Activated T-cell treated with anti-CD3 and anti-CD28 coated beads for 48 hours (primary cell): ENCODE measurements around the gene TRIM8.

ENCODE experiments used
- DNase-seq: peaks from one replicate; pipeline ENCODE4 v3.0.0-alpha.2; 2020; ENCODE audit warnings: low read depth

Gene TRIM8

GRCh38 chr10:102616066-102616770, 28.1 kb upstream of the TRIM8 start:
- no peak for DNase-seq

- DNase-seq, result no peak
These were observed 27.2 kb upstream of the TRIM8 start for GRCh38 chr10:102617041-102617440.

- DNase-seq, result no peak
These were observed 26.5 kb upstream of the TRIM8 start for GRCh38 chr10:102617816-102618215.

DNA sequence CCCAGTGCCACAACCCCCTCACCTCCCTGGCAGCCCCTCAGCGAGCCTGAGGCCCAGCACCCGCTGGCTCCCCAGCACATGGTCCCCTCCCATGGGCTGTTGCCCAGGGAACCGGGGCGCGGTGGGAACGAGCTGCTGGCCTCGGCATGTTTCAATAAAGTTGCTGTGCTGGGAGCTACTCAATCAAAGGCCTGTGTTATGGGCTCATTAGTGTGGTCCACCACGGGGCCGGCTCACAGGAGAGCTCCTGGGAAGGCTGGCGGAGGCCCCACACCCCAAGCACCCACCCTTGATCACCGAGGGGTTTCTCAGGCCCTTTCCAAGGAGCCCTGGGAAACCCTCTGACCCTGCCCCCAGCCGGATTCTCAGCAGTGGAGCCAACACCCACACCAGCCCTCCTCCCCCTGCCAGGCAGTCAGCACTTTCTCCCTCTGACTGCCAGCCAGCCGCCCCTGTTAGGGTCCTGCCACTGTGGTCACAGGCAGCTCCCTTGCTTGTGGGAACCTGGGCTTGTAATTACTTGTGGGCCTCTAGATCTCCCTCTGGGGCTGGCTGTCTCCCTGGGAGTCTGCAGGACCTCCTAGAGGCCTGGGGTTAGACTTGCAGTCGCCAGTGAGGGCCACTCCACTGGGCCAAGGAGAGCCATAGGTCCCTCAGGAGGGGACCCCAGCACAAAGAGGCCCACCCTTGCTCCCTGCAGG, 24.8 kb upstream of the TRIM8 start:
- no peak for DNase-seq

DNA sequence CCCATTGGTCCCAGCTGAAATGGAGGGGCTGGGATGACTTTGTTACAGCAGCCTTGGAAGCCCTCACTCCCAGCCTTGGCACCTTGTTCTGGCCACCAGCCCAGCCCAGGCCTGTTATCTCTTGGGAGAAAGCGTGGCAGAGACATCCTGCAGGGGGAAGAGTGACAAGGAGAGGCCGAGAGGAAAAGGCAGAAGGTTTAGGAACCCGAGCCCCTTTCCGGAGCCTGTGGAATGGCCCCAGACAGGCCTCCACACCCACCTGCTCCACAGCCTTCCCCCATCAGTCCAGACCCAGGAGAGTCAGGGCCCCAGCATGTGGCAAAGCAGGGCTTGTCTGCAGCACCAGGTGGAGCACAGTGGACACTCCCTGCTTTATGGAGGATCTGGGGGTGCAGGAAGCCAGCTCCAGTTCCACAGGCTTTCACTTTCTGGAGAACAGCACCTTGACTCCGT, 24.1 kb upstream of the TRIM8 start:
- DNase-seq, result no peak

DNA sequence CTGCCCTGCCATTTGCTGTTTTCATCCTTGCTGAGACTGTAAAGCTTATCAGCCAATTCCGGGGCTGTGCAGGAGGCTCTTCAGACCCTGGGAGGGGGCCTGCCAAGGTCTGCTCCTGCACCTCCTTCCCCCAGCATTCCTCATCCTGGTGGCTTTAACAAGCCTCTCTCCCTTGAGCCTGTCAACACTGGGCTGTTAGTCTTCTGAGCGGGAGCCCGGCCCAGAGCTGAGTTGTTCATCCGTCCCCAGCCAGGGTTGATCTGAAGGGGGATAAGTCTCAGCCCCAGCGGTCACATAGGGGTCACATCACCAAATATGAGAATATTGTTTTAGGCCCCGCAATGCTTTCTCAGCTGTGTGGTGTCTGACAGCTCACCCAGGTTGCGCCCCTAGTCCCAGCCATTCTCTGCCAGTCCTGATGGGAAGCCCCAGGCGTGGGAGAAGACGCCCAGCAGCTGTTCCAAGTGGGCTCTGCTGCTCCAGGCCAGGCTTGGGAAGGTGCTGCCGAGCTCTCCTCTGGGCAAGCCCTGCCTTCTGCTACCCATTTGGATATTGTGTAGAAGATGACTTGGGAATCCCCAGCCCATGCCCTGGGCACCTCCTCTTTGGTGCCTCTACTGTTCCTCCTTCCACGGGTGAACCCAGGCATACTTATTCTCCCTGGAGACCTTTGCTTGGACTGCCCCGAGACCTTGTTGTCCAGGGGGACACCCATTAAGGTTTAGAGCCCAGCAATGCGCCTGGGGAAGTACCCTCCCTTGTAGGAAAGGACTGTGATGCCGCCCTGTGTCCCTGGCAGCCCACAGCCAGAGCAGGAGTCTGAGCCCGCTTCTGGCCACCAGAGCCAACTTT, 23.5 kb upstream of the TRIM8 start:
- DNase-seq, result no peak

DNA sequence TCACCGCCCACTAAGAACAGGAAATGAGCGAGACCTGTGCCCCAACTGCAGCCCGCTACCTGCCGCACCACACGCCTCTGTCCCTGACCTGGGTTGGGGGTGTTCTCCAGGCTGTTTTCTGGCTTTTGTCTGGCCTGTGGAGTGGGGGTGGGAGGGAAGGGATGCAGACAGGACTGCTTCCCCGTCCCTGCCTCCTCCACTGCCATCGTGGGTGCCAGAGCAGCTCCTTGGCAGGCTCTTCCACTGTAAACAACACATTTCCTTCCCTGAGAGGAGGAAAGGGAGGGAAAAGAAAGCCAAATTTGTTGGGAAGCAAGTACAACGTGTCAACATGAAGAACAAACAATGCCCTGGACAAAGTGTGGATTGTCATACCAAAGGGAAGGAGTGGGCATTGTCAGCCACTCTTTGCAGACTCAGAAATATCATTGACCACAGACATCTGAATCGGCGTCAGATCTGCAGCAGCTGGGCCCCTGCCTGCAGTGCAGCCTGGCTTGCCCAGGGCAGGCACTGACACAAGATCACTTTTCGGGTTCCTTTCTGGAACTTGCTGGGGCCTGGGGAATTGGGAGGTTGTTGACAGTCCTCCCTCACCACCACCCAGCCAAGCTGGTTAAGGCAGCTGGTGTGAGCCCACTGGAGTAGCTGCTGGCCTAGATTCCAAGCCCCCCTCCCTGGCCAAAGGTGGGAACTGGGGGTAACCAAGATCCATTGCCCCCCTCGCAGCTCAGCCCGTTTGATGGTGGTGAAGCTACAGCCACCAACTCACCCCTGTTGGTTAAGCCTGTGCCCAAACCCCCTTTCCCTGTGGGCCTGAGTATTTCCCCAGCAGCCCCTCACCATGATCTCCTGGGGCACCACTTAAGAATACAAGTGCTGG, 22.6 kb upstream of the TRIM8 start:
- no peak for DNase-seq

- DNase-seq, result no peak
These were observed 20.2 kb upstream of the TRIM8 start for GRCh38 chr10:102624094-102624493.

GRCh38 chr10:102624751-102625645, 19.3 kb upstream of the TRIM8 start:
- no peak for DNase-seq

DNA sequence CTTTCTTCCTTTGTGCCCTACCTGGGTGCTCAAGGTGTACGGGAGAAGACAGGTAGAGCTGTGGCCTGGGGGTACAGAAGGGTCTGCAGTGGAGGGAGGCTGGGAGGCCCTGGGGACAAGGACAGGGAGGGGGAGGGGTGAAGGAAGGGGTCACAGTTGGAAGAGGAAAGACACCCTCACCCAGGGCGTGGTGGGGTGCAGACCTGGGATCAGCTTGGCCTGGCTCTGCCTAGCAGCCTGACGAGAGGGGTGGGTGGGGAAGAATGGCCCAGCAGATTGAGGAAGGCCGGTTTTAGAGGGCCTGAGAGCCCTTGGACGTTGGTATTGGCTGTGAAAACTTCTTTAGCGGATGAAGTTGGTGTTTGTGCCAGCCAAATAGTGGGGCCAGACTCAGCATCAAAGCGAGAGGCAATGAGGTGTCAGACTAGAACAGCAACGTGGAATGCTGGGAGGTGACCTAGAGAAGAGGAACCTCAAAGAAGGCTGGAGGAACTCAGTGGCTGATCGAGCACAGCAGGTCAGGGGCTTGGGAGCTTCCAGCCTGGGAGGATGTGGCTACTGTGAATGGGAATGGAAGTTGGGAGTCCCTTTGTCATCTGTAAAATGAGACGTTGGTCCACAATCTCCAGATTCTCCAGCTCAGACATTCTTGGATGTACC, 18.1 kb upstream of the TRIM8 start:
- DNase-seq, result no peak

DNA sequence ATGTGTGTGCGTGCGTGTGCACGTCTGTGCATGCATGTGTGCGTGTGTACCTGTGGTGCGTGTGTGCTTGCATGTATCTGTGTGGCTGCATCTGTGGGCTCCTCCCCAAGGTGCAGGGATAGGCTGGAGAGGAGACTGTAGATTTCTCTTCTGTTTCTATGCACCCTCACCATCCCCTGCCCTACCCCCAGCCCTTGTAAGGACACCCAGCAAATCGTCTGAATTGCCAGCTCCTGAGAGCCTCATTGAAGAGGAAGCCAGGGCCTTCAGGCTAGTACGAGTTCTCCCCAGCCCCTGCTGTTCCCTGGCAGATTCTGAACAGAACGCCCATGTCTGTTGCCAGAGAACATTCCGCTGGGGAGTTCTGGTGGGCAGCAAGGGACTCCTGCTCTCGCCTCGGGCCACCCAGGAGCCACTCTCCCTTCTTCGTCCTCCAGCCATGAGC, 17.0 kb upstream of the TRIM8 start:
- DNase-seq, result no peak

DNA sequence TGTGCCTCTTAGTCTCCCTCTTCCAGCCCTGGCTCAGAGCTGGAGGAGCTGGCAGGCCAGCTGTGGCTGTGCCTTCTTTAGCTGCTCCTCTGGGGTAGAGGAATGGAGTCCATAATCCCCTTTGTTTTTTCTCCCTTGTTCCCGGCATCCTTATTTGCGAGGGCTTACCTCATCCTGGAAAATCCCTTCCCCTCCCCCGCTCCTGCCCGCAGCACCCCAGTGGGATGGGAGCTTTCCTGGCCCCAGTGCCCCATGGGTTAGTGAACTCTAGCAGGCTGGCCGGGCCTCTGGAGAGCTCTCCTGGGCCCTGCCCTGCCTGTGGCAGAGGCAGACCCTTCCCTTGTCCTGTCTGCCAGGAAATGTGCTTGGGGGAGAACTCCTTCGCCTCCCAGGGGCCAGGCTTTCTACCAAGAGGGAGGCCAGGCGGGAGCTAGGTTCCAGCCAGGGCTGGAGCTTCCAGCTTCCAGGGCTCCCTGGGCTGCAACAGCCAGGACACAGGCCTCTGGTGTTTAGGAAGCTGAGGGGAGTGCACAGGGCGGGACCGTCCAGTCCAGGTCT, 16.5 kb upstream of the TRIM8 start:
- DNase-seq, result no peak

GRCh38 chr10:102628451-102628911, 15.8 kb upstream of the TRIM8 start:
- no peak for DNase-seq

DNA sequence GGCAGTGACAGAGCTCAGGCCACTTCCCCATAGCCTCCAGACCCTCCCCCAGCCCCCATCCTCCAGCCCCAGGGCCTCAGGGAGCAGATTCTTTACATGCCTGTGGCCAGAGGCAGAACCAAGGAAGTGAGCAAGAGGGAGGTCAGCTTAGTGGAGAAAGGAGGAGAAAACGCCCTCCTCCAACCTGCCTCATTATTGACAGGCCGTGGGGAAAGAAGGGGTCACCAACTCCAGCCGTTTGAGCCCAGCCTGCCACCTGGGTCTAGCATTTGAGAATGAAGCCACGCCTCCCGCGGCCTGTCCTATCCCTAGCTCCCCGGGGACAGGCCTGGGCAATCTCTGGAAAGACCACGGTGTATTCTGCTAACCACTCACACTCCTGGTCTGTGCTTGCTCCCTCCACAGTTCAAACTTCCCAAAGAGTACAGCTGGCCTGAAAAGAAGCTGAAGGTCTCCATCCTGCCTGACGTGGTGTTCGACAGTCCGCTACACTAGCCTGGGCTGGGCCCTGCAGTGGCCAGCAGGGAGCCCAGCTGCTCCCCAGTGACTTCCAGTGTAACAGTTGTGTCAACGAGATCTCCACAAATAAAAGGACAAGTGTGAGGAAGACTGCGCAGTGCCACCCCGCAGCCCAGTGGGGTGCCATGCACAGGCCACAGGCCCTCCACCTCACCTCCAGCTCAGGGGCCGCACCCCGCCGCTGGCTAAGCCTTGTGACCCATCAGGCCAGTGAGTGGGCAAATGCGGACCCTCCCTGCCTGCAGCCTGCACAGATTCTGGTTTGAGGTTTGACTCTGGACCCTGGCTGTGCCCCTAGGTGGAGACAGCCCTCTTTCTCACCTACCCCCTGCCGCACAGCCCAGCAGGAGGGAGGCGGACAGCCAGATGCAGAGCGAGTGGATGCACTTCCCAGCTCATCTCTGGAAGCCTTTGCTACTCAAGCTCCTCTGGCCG, 14.3 kb upstream of the TRIM8 start:
- DNase-seq, result no peak

DNA sequence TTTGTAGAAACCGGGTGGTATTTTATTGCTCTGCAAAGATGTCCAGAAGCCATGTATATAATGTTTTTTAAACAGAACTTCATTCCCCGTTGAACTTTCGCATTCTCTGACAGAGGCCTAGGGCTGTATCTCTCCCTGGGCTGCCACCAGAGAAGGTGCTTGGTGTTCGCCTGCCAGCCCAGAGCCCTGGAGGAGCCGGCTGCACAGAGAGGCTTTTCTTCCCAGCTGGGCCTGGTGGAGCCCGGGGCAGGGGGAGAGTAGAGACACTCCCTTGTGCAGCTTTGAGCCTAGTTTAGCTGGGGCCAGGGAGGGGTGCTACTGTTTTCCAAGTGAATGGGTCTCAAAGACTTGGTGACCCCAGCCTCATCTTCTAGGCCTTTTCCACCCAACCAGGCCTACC, 13.6 kb upstream of the TRIM8 start:
- no peak for DNase-seq

- DNase-seq, result no peak
These were observed 12.5 kb upstream of the TRIM8 start for GRCh38 chr10:102631525-102632393.

- DNase-seq, result no peak
These were observed 11.7 kb upstream of the TRIM8 start for GRCh38 chr10:102632394-102633111.
